Coronary artery (tissue), 2 donors: Measurements from ENCODE around the gene SCN4B.

Experiments
- DNase-seq: peaks from one replicate; pipeline ENCODE4 v3.0.0-alpha.2; 2017; ENCODE audit warnings: low spot score
- H3K27ac ChIP-seq, 2 donors: fragments of 200-600 bp; sonication (generic); one replicate each; pipeline ENCODE4 v1.5.1; 2016 to 2019
- H3K4me3 ChIP-seq: fragments of 200-600 bp; sonication (generic); 2 replicates; pipeline ENCODE4 v1.5.1; 2016; ENCODE audit warnings: mild to moderate bottlenecking, moderate library complexity
- TF ChIP-seq, protein P1 (sequence below): fragments of 200-600 bp; sonication (generic); IDR thresholded peaks from one replicate; pipeline ENCODE4 v1.5.1; 2019; ENCODE audit warnings: antibody characterized with exemption

The SCN4B gene

DNA sequence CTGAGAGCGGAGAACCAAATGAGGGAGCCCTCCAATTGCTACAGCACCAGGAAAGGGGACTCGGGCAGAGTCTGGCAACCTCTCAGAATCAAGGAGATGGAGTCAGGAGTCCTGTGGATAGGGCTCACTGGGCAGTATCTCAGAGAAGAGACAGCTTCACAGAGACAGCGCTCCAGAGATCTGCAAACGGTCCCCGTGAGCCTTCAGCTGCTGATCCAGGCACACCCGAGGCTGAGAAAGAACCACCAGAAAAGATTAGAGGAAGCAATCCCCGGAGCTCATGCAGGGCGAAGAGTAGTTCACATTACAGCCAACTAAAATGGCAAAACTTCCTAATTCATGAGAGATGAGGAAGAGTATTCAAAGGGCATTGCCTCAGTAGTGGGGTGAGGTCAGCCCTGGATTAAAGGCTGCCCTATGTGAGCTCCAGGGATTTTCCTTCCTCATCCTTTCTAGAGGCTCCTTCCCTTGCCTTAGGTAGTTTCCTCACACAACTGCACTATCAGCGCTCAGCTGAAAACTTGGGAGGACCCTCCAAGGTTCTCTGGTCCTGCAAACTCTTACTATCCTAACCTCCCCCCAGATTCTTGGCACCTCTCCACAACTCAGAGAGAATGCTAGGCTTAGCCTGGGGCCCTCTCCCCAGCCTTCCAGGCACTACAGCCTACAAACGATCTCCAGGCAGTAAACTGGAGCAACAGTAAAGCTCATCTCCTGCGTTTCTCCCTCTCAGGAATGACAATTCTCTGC is 23.7 kb downstream of the SCN4B start:
- Histone ChIP-seq H3K4me3 (no peak overlapping the region), H3K27ac (no peak overlapping the region)
- no peak for DNase-seq
- TF ChIP-seq, protein P1, sequence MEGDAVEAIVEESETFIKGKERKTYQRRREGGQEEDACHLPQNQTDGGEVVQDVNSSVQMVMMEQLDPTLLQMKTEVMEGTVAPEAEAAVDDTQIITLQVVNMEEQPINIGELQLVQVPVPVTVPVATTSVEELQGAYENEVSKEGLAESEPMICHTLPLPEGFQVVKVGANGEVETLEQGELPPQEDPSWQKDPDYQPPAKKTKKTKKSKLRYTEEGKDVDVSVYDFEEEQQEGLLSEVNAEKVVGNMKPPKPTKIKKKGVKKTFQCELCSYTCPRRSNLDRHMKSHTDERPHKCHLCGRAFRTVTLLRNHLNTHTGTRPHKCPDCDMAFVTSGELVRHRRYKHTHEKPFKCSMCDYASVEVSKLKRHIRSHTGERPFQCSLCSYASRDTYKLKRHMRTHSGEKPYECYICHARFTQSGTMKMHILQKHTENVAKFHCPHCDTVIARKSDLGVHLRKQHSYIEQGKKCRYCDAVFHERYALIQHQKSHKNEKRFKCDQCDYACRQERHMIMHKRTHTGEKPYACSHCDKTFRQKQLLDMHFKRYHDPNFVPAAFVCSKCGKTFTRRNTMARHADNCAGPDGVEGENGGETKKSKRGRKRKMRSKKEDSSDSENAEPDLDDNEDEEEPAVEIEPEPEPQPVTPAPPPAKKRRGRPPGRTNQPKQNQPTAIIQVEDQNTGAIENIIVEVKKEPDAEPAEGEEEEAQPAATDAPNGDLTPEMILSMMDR, result no peak

DNA sequence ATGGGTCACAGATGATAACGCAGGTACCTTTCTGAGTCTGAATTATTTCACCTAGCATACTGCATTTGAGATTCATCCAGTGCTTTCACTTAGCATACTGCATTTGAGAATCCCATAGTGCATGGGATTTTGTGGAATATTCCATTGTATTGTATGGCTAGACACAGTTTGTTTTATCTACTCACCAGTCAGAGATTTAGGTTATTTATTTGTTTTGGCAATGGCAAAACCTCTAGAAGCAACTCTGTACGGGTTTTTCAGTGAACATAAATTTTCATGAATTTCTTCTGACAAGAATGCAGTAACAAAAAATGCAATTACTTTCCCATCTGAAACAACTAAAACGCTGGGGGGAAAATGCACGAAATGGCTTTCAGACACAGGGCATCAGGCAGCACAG is 24.3 kb downstream of the SCN4B start:
- Histone ChIP-seq H3K4me3 (no peak overlapping the region), H3K27ac (no peak overlapping the region)
- TF ChIP-seq, protein P1, result no peak
- no peak for DNase-seq

DNA sequence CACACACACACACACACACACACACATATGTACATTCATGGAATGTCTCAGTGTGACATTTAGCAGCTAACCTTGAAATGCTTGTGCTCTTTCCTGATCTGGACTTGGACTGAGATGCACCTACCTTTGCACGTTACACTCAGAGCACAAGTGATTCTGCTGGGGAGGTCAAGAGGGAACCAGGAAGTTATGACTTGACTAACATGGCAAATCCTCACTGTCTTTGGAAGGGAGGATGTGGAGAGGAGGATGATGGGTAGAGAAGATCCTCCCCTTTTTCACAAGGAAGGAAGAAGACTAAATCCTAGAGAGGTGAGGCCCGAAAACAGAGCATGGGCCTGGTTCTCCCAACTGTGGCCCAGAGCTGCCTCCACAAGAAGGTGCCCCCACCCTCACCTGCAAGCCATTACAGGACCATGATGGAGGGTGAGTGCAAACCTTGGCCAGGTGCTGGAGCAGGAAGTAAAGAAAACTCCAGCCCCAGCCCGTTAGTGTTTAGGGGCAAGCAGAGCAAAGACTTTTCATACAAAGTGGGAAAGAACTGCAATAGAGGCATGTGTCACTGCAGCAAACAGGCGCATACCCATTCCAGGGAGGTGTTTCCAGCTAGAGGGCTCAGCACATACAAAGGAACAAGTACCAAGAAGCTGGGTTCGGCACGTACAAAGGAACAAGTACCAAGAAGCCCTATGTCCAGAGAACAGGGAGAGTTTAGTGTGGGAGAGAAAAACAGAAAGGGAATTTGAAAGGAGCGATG is 26.4 kb downstream of the SCN4B start:
- TF ChIP-seq, protein P1, result no peak
- no peak overlapping the region for H3K27ac ChIP-seq
- no peak for DNase-seq
- H3K4me3 ChIP-seq, result no peak overlapping the region

DNA sequence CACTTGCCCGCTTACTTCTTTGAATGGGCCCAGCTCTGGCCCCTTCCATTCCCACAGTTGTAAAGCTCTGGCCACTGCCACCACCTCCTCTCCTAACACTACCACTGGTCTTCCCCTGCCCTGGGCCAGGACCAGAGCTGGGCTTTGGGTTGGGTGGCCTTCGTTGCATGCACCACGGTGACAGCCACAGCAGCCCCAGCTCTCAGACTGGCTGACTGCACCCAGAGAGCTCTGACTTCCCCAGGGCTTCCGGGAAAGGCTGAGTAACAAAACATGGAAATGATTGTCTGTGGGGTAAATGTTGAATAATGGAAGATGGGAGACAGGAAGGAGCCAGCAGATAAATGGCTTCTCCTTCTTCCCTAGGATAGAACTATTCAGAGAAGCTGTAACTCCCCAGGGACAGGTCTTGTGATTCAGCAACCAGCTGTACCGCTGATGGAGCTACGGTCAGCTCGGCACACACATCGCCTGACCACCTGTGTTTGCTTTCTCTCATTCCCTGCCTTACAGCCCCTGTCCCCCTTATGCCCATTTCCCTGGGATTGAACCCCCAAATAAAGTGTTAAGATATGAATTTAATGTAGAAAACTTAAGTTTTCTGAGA is 27.6 kb downstream of the SCN4B start:
- DNase-seq, result no peak
- Histone ChIP-seq H3K27ac (no peak overlapping the region), H3K4me3 (no peak overlapping the region)
- TF ChIP-seq, protein P1, result no peak

DNA sequence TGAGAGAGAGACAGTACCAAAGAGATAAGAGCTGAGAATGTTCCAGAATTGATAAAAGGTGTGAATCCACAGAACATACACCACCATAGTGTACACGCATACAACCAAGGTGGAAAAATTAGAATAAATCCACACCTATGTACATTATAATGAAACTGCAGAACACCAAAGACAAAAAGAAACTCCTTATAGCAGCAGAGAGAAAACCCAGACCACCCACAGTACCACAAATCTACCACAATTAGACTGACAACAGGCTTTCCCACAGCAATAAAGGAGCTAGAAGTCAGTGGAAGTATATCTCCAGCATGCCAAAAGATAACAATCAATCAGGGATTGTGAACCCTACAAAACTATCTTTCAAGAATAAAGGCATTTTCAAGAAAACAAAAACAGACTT is 31.8 kb downstream of the SCN4B start:
- H3K27ac ChIP-seq, result no peak overlapping the region
- TF ChIP-seq, protein P1, result no peak
- DNase-seq, result no peak
- H3K4me3 ChIP-seq, result no peak overlapping the region

DNA sequence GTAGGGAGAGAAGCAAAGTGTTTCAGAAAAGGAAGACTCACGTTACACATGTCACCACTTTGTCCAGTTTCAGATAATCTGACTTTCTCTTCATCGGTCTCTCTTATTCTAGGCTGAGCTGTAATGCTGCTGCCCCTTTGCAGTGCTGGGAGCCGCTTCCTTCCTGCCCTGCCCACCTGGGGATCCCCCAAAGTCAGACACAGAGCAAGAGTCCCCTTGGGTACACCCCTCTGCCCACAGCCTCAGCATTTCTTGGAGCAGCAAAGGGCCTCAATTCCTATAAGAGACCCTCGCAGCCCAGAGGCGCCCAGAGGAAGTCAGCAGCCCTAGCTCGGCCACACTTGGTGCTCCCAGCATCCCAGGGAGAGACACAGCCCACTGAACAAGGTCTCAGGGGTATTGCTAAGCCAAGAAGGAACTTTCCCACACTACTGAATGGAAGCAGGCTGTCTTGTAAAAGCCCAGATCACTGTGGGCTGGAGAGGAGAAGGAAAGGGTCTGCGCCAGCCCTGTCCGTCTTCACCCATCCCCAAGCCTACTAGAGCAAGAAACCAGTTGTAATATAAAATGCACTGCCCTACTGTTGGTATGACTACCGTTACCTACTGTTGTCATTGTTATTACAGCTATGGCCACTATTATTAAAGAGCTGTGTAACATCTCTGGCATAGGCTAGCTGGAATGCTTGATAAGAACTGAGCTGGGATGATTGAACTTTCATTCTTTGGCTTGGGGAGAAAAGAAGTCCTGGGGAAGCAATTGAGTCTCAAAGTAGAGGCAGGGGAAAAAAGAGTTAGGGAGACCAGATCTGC is 34.6 kb downstream of the SCN4B start:
- Histone ChIP-seq H3K4me3 (no peak overlapping the region), H3K27ac (no peak overlapping the region)
- DNase-seq, result no peak
- TF ChIP-seq, protein P1, result no peak
